Adrenal gland (tissue), 12 donors: ENCODE measurements around the gene TRAF3IP3. TPM values are rescaled to one million over a fixed set of nuclear protein-coding genes. Genes with fewer than 3 reads are reported as not detected.

ENCODE experiments used
- DNase-seq, 7 donors: peaks; one replicate each; pipeline ENCODE4 v3.0.0-alpha.2; 2019 to 2020
- H3K27ac ChIP-seq, 5 donors: fragments of 200-600 bp; sonication (generic) in 4 of 5; 1 replicate in 3 of 5; 2 replicates in 2 of 5; pipeline versions ENCODE4 v1.5.1 to v1.8.0; 2016 to 2020; ENCODE audit warnings: mild to moderate bottlenecking in 1 of 5
- H3K27me3 ChIP-seq: fragments of 200-600 bp; 2 replicates; pipeline ENCODE4 v1.8.0; 2021
- H3K36me3 ChIP-seq, 2 donors: fragments of 200-600 bp; replicated peaks in 1 of 2; 1 replicate in 1 of 2; 2 replicates in 1 of 2; pipeline versions ENCODE4 v1.5.1 to v1.8.0; 2018 to 2022
- H3K4me1 ChIP-seq, 2 donors: fragments of 200-600 bp; replicated peaks in 1 of 2; 1 replicate in 1 of 2; 2 replicates in 1 of 2; pipeline versions ENCODE4 v1.5.1 to v1.8.0; 2018 to 2021
- H3K4me3 ChIP-seq, 4 donors: fragments of 200-600 bp; sonication (generic) in 3 of 4; one replicate each; pipeline ENCODE4 v1.5.1; 2016 to 2018
- H3K9me3 ChIP-seq, 3 donors: fragments of 200-600 bp; sonication (generic) in 1 of 3; replicated peaks in 1 of 3; 1 replicate in 2 of 3; 2 replicates in 1 of 3; pipeline versions ENCODE4 v1.5.1 to v1.8.0; 2016 to 2021
- POLR2A ChIP-seq, 2 donors: fragments of 450-650 bp; IDR thresholded peaks; one replicate each; pipeline ENCODE4 v1.6.1; 2017; ENCODE audit warnings: antibody characterized with exemption in 2 of 2, mild to moderate bottlenecking in 2 of 2, moderate library complexity in 1 of 2
- WGBS, 4 donors: extraction: QIAGEN DNeasy Blood & Tissue Kit in 2 of 4; methylation state at CpG; one replicate each; pipeline versions ENCODE4 v1.1.5 to v1.1.7; 2013 to 2017; 5-methylcytosine and 5-hydroxymethylcytosine counted together
- intact Hi-C, 2 donors: fragments of 100-400 bp; cut with DNase I; formaldehyde crosslinking; loops; one replicate each; pipeline versions ENCODE4 v1.14.1 to v1.15.0; 2022 to 2023
- polyA plus RNA-seq, 3 donors: library from polyadenylated mRNA; stranded (reverse); fragments of 200-250 nt in 2 of 3; fragments of 350-450 nt in 1 of 3; fragmentation: Illumina TruSeq in 1 of 3; extraction: RNeasy Lipid Tissue Mini Kit (QIAGEN cat#74804) in 1 of 3; gene quantifications; one replicate each; pipeline ENCODE4 v1.2.3, GENCODE V29; 2013 to 2014
- total RNA-seq, 9 donors: library from RNA; depleted of rRNA in 4 of 9; stranded (reverse); fragments of >200 nt in 4 of 9; fragments of 120-200 nt in 1 of 9; fragmentation: NEBNext Ultra II Directional in 1 of 9; extraction: Animal tissue kit (Norgen Biotek cat#: 25700) in 1 of 9; gene quantifications; one replicate each; pipeline versions ENCODE4 v1.1.0 to v1.2.4, GENCODE V29; 2013 to 2023
- TF ChIP-seq, protein P1 (sequence below), 6 experiments: fragments of 450-650 bp in 4 of 6; fragments of 200-600 bp in 2 of 6; sonication (generic) in 1 of 6; IDR thresholded peaks; 1 replicate in 5 of 6; 2 replicates in 1 of 6; pipeline versions ENCODE4 v1.5.1 to v1.8.0; 2016 to 2021; ENCODE audit warnings: antibody characterized with exemption in 6 of 6, mild to moderate bottlenecking in 2 of 6, moderate library complexity in 1 of 6
- donor health status: healthy with polysubstance abuse.
- donor health status: Bipolar disorder and iron deficiency.
- donor health status: DM: yes; HTN: yes; CAD: no.
- donor health status: DM: no; HTN: no; CAD: no.
- donor health status: DM: no; HTN: no; CAD: no.
- donor health status: DM: yes; HTN: yes; CAD: no.

Gene TRAF3IP3
- total and polyA plus RNA-seq, 12 donors = 0.88 to 9.8 (median 2.0) TPM

DNA sequence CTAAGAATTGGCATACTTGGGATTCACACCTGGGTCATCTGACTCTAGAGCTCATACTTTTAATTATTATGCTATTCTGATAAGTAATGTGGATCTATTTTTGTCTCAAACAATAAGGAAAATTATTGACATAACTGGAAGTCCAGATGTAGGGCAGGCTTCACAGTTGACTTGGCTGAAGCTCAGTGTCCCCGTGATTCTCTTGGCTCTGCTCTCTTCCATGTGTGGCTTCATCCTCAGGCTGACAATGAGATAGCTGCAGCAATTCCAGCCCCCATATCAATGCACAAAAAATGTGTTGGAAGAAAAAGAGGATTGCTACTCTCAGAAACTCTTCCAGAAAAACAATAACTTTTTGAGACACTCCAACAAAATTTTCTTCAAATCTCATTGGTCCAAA, 27.4 kb upstream of the TRAF3IP3 start:
- no peak for TF ChIP-seq POLR2A (IDR thresholded peaks at IDR 0.05)
- TF ChIP-seq, protein P1, sequence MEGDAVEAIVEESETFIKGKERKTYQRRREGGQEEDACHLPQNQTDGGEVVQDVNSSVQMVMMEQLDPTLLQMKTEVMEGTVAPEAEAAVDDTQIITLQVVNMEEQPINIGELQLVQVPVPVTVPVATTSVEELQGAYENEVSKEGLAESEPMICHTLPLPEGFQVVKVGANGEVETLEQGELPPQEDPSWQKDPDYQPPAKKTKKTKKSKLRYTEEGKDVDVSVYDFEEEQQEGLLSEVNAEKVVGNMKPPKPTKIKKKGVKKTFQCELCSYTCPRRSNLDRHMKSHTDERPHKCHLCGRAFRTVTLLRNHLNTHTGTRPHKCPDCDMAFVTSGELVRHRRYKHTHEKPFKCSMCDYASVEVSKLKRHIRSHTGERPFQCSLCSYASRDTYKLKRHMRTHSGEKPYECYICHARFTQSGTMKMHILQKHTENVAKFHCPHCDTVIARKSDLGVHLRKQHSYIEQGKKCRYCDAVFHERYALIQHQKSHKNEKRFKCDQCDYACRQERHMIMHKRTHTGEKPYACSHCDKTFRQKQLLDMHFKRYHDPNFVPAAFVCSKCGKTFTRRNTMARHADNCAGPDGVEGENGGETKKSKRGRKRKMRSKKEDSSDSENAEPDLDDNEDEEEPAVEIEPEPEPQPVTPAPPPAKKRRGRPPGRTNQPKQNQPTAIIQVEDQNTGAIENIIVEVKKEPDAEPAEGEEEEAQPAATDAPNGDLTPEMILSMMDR (IDR thresholded peaks at IDR 0.05) = no peak
- 47 to 76% (median 64%) methylated on average over 1 of the region's 1 CpG for WGBS, 4 donors

DNA sequence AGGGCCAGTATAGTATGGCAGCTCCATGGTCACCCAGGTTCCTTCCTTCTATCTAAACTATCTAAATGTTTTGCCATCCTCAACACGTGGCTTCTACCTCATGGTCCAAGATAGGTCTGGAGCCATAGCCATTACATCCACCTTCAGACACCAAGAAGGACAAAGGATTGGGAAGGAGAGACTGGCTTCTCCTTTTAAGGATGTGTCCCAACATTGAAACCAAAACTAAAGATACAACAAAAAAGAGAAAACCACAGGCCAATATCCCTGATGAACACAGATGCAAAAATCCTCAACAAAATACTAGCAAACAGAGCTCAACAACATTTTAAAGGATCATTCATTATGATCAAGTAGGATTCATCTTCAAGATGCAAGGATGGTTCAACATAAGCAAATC, 26.4 kb upstream of the TRAF3IP3 start:
- Histone ChIP-seq H3K4me1 (peaks cover 13 to 16% of the 10 kb centered on the region in 2 donors), H3K4me3 (no peak overlapping the region), H3K27me3 (no peaks in the 10 kb centered on the region), H3K36me3 (no peaks in the 10 kb centered on the region), H3K27ac (no peak overlapping the region), H3K9me3 (no peaks in the 10 kb centered on the region)
- DNase-seq = no peak
- TF ChIP-seq POLR2A (IDR thresholded peaks at IDR 0.05) = no peak
- TF ChIP-seq, protein P1 (IDR thresholded peaks at IDR 0.05) = no peak
- 53 to 74% (median 61%) methylated on average over 1 of the region's 1 CpG for WGBS, 4 donors
- intact Hi-C loops = no loop called here

More for the DNA sequence above, 27.4 kb upstream of the TRAF3IP3 start:
- H3K27me3 ChIP-seq = no peaks in the 10 kb centered on the region
- no peaks in the 10 kb centered on the region for H3K36me3 ChIP-seq
- no peaks in the 10 kb centered on the region for H3K9me3 ChIP-seq
- H3K4me3 ChIP-seq = no peak overlapping the region
- H3K4me1 ChIP-seq = peaks cover 7 to 8% of the 10 kb centered on the region in 2 donors
- H3K27ac ChIP-seq = no peak overlapping the region
- intact Hi-C loops = no loop called here
- DNase-seq = no peak

DNA sequence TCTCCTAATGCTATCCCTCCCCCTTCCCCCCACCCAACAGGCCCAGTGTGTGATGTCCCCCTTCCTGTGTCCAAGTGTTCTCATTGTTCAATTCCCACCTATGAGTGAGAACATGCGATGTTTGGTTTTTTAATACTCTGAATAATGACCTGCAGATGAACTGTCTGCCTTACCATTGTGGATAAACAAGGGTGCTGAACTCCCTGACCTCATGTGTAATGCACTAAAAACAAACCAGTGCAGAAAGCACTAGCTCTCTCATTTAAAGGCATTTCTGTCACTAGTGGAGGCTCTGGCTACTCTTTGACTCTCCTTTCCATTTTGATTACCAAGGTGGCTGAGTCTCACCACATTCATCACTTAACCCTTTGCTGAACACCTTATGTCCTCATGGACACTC, 23.1 kb upstream of the TRAF3IP3 start:
- Histone ChIP-seq H3K36me3 (no peaks in the 10 kb centered on the region), H3K27ac (no peak overlapping the region), H3K9me3 (no peaks in the 10 kb centered on the region), H3K27me3 (no peaks in the 10 kb centered on the region), H3K4me3 (no peak overlapping the region), H3K4me1 (peaks cover 13 to 16% of the 10 kb centered on the region in 2 donors)
- WGBS, 4 donors = 62 to 79% (median 72%) methylated on average over 1 of the region's 1 CpG
- no peak for DNase-seq
- intact Hi-C loops = no loop called here
- TF ChIP-seq, protein P1 (IDR thresholded peaks at IDR 0.05) = no peak
- no peak for TF ChIP-seq POLR2A (IDR thresholded peaks at IDR 0.05)

DNA sequence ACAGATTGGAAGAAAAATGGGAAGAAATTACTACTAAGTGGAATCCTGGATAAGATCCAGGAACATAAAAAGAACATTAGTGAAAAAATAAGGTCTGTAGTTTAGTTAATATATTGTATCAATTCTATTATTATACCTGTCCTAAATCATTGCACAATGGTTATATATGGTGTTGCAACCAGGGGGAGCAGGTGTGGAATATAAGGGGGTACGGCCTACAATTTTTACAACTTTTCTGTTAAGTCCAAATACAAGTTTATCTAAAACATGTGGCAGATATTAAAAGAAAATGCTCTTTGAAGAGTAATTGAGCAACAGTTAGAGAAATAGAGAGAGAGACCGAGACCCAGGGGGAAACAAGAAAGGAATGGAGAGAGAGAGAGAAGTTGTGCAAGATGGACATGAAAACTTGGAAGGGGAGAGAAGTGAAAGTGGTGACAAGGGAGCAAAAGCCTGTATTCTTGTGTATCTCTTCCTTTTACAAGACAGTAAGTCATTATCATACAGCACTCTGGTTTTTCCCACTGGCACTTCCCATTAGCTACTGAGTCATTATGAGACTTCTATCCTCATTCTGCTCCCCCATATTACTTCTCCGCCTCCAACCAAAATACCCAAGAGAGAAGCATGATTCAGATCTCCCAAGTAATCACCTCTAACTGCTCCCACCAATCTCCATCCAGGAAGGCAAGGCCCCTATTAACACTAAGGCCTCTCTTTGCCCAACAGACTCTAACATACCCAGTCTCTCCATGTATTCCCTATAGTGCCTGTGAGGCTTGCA, 22.3 kb upstream of the TRAF3IP3 start:
- 64 to 77% (median 72%) methylated on average over 3 of the region's 3 CpGs for WGBS, 4 donors
- Histone ChIP-seq H3K9me3 (no peaks in the 10 kb centered on the region), H3K27me3 (no peaks in the 10 kb centered on the region), H3K27ac (peak overlapping the region in 1 of 5 donors; percentile 20), H3K4me3 (no peak overlapping the region), H3K4me1 (peaks cover 13 to 16% of the 10 kb centered on the region in 2 donors), H3K36me3 (no peaks in the 10 kb centered on the region)
- TF ChIP-seq POLR2A (IDR thresholded peaks at IDR 0.05) = no peak
- TF ChIP-seq, protein P1 (IDR thresholded peaks at IDR 0.05) = no peak
- intact Hi-C loops = no loop called here
- DNase-seq = no peak
